HG03575 (cell line): ENCODE results near the gene HCN1.
"Not testable (repeated sequence)": the region's sequence is repeated elsewhere in the genome, so short reads cannot be mapped to it uniquely, and the experiment has no call there.

ENCODE experiments used
- ATAC-seq: cut with Tn5 transposase; IDR thresholded peaks from one replicate; pipeline ENCODE4 v1.9.1; 2021; ENCODE audit not compliant: unreplicated experiment, insufficient number of reproducible peaks, low FRiP score; ENCODE audit errors: extremely low read depth

HCN1 gene

GRCh38 chr5:45484781-45485180 is 211.4 kb downstream of the HCN1 start:
- ATAC-seq, result no peak

GRCh38 chr5:45454114-45454513 is 242.1 kb downstream of the HCN1 start:
- peak; percentile 79 for ATAC-seq

- ATAC-seq, result not testable (repeated sequence)
Observed at GRCh38 chr5:45444856-45445255, 251.3 kb downstream of the HCN1 start.

GRCh38 chr5:45440466-45440865 is 255.7 kb downstream of the HCN1 start:
- no peak for ATAC-seq

- ATAC-seq, result no peak
Observed at GRCh38 chr5:45437752-45438151, 258.4 kb downstream of the HCN1 start.

GRCh38 chr5:45417285-45417998 is 278.7 kb downstream of the HCN1 start:
- no peak for ATAC-seq

GRCh38 chr5:45414620-45415573 is 281.3 kb downstream of the HCN1 start:
- no peak for ATAC-seq

GRCh38 chr5:45411971-45412612 is 284.1 kb downstream of the HCN1 start:
- ATAC-seq, result no peak

- no peak for ATAC-seq
Observed at GRCh38 chr5:45410304-45410995, 285.7 kb downstream of the HCN1 start.

- ATAC-seq, result no peak
Observed at GRCh38 chr5:45408067-45408466, 288.1 kb downstream of the HCN1 start.

- no peak for ATAC-seq
Observed at GRCh38 chr5:45402804-45403455, 293.2 kb downstream of the HCN1 start.

- ATAC-seq, result no peak
Observed at GRCh38 chr5:45399041-45399440, 297.1 kb downstream of the HCN1 start.

GRCh38 chr5:45385321-45386058 is 310.7 kb downstream of the HCN1 start:
- ATAC-seq, result no peak

GRCh38 chr5:45383985-45384384 is 312.2 kb downstream of the HCN1 start:
- no peak for ATAC-seq

GRCh38 chr5:45382583-45382982 is 313.6 kb downstream of the HCN1 start:
- ATAC-seq, result no peak

- ATAC-seq, result no peak
Observed at GRCh38 chr5:45376417-45376816, 319.8 kb downstream of the HCN1 start.

GRCh38 chr5:45372629-45373028 is 323.6 kb downstream of the HCN1 start:
- no peak for ATAC-seq

GRCh38 chr5:45371423-45371822 is 324.8 kb downstream of the HCN1 start:
- not testable (repeated sequence) for ATAC-seq
